GM21360 (cell line): Measurements from ENCODE around the gene THADA.

Source experiments
- ATAC-seq: cut with Tn5 transposase; IDR thresholded peaks from one replicate; pipeline ENCODE4 v1.9.1; 2021; ENCODE audit warnings: mild to moderate bottlenecking, moderate library complexity; ENCODE audit not compliant: unreplicated experiment

The THADA gene

GRCh38 chr2:43217228-43218154 is 378.3 kb downstream of the THADA start:
- no peak for ATAC-seq

GRCh38 chr2:43216629-43217028 is 379.2 kb downstream of the THADA start:
- ATAC-seq, result no peak

- ATAC-seq, result no peak
Measured at GRCh38 chr2:43215673-43216255, 380.1 kb downstream of the THADA start.

GRCh38 chr2:43214253-43214652 is 381.6 kb downstream of the THADA start:
- ATAC-seq, result no peak

GRCh38 chr2:43212931-43213330 is 382.9 kb downstream of the THADA start:
- ATAC-seq, result no peak

GRCh38 chr2:43212216-43212835 is 383.5 kb downstream of the THADA start:
- no peak for ATAC-seq

GRCh38 chr2:43210467-43211303 is 385.2 kb downstream of the THADA start:
- ATAC-seq, result no peak

- ATAC-seq, result no peak
Measured at GRCh38 chr2:43210125-43210466, 385.7 kb downstream of the THADA start.

GRCh38 chr2:43209204-43209717 is 386.6 kb downstream of the THADA start:
- ATAC-seq, result no peak

GRCh38 chr2:43207553-43208300 is 388.1 kb downstream of the THADA start:
- ATAC-seq, result no peak

- ATAC-seq, result no peak
Measured at GRCh38 chr2:43206602-43207001, 389.2 kb downstream of the THADA start.

- ATAC-seq, result no peak
Measured at GRCh38 chr2:43203373-43203772, 392.5 kb downstream of the THADA start.

- no peak for ATAC-seq
Measured at GRCh38 chr2:43202289-43202688, 393.5 kb downstream of the THADA start.

GRCh38 chr2:43201497-43201896 is 394.3 kb downstream of the THADA start:
- no peak for ATAC-seq

- no peak for ATAC-seq
Measured at GRCh38 chr2:43201016-43201415, 394.8 kb downstream of the THADA start.

GRCh38 chr2:43199492-43200488 is 396.0 kb downstream of the THADA start:
- ATAC-seq, result no peak

- no peak for ATAC-seq
Measured at GRCh38 chr2:43198263-43198662, 397.6 kb downstream of the THADA start.

GRCh38 chr2:43197588-43197896 is 398.3 kb downstream of the THADA start:
- no peak for ATAC-seq
